Measurements from ENCODE around the gene BBS9.

GRCh38 chr7:33444511-33444910 is 315.1 kb downstream of the BBS9 start:
- TF ChIP-seq CTCF (IDR thresholded peaks at IDR 0.05), result no peak
- TF ChIP-seq EP300 (IDR thresholded peaks at IDR 0.05), result no peak
- peak in 1 of 4 donors; percentile 15 for TF ChIP-seq POLR2AphosphoS5 (IDR thresholded peaks at IDR 0.05)
